Liver (tissue), 9 donors: Measurements from ENCODE around the gene SEMA6B. TPM values are rescaled to one million over a fixed set of nuclear protein-coding genes. Genes with fewer than 3 reads are reported as not detected.

Source experiments
- DNase-seq: peaks from one replicate; pipeline ENCODE4 v3.0.0-alpha.2; 2017; ENCODE audit warnings: low spot score
- H3K27ac ChIP-seq, 2 donors: one replicate each; pipeline ENCODE4 v1.7.0; 2013; ENCODE audit warnings: inconsistent platforms in 2 of 2, low read length in 2 of 2, control low read depth in 1 of 2, low read depth in 1 of 2, mild to moderate bottlenecking in 1 of 2
- H3K27me3 ChIP-seq, 4 donors: one replicate each; pipeline versions ENCODE4 v1.6.1 to v1.7.0; 2013; ENCODE audit warnings: low read length in 3 of 4, inconsistent platforms in 1 of 4, mild to moderate bottlenecking in 1 of 4, moderate library complexity in 1 of 4; ENCODE audit not compliant: control insufficient read depth in 4 of 4, insufficient read depth in 4 of 4
- H3K36me3 ChIP-seq, 4 donors: one replicate each; pipeline versions ENCODE4 v1.6.1 to v1.7.0; 2013; ENCODE audit warnings: low read length in 3 of 4, mild to moderate bottlenecking in 3 of 4, low read depth in 1 of 4, moderate library complexity in 1 of 4; ENCODE audit not compliant: control insufficient read depth in 4 of 4, insufficient read depth in 3 of 4
- H3K4me1 ChIP-seq, 4 donors: one replicate each; pipeline versions ENCODE4 v1.6.1 to v1.7.0; 2013; ENCODE audit warnings: low read length in 3 of 4, mild to moderate bottlenecking in 3 of 4, moderate library complexity in 1 of 4; ENCODE audit not compliant: control insufficient read depth in 4 of 4, insufficient read depth in 4 of 4
- H3K4me3 ChIP-seq, 3 donors: one replicate each; pipeline versions ENCODE4 v1.6.1 to v1.7.0; 2013; ENCODE audit warnings: low read length in 3 of 3, control low read depth in 1 of 3, low read depth in 1 of 3, mild to moderate bottlenecking in 1 of 3
- H3K9ac ChIP-seq, 2 donors: one replicate each; pipeline ENCODE4 v1.7.0; 2013; ENCODE audit warnings: low read length in 2 of 2, mild to moderate bottlenecking in 2 of 2, moderate library complexity in 2 of 2, control low read depth in 1 of 2, low read depth in 1 of 2
- H3K9me3 ChIP-seq, 4 donors: one replicate each; pipeline versions ENCODE4 v1.6.1 to v1.7.0; 2013; ENCODE audit warnings: low read length in 3 of 4; ENCODE audit not compliant: control insufficient read depth in 4 of 4
- CTCF ChIP-seq: fragments of 150-350 bp; IDR thresholded peaks from 2 replicates; pipeline ENCODE4 v1.5.1; 2017; ENCODE audit warnings: improper control_type of control experiment, low read depth, low read length; ENCODE audit not compliant: missing input control
- EGR1 ChIP-seq, 2 donors: IDR thresholded peaks; 2 replicates each; pipeline ENCODE4 v1.6.1; 2016 to 2018; ENCODE audit warnings: antibody characterized with exemption in 2 of 2, low read depth in 2 of 2
- FOXA1 ChIP-seq: IDR thresholded peaks from 2 replicates; pipeline ENCODE4 v1.6.1; 2016; ENCODE audit warnings: antibody characterized with exemption
- FOXA2 ChIP-seq: IDR thresholded peaks from 2 replicates; pipeline ENCODE4 v1.6.1; 2016; ENCODE audit warnings: antibody characterized with exemption
- GABPA ChIP-seq, 2 donors: IDR thresholded peaks in 1 of 2; conservative IDR thresholded peaks in 1 of 2; 2 replicates each; pipeline ENCODE4 v1.6.1; 2016; ENCODE audit warnings: antibody characterized with exemption in 2 of 2, mild to moderate bottlenecking in 1 of 2, moderate library complexity in 1 of 2
- HNF4A ChIP-seq, 2 donors: conservative IDR thresholded peaks; 2 replicates each; pipeline ENCODE4 v1.6.1; 2016; ENCODE audit warnings: antibody characterized with exemption in 2 of 2, mild to moderate bottlenecking in 2 of 2
- HNF4G ChIP-seq: IDR thresholded peaks from 2 replicates; pipeline ENCODE4 v1.6.1; 2016; ENCODE audit warnings: antibody characterized with exemption
- JUND ChIP-seq, 2 donors: IDR thresholded peaks; 2 replicates each; pipeline ENCODE4 v1.6.1; 2016; ENCODE audit warnings: antibody characterized with exemption in 2 of 2
- MAX ChIP-seq: IDR thresholded peaks from 2 replicates; pipeline ENCODE4 v1.6.1; 2016; ENCODE audit warnings: antibody characterized with exemption
- NR2F2 ChIP-seq: IDR thresholded peaks from 2 replicates; pipeline ENCODE4 v1.6.1; 2016; ENCODE audit warnings: antibody characterized with exemption
- RAD21 ChIP-seq, 2 donors: IDR thresholded peaks; 2 replicates each; pipeline ENCODE4 v1.6.1; 2016; ENCODE audit warnings: antibody characterized with exemption in 2 of 2, mild to moderate bottlenecking in 2 of 2
- RXRA ChIP-seq, 2 donors: IDR thresholded peaks; 2 replicates each; pipeline ENCODE4 v1.6.1; 2017 to 2018; ENCODE audit warnings: antibody characterized with exemption in 2 of 2, mild to moderate bottlenecking in 1 of 2
- SP1 ChIP-seq: IDR thresholded peaks from 2 replicates; pipeline ENCODE4 v1.6.1; 2018; ENCODE audit warnings: antibody characterized with exemption, mild to moderate bottlenecking
- TAF1 ChIP-seq: conservative IDR thresholded peaks from 2 replicates; pipeline ENCODE4 v1.6.1; 2016; ENCODE audit warnings: antibody characterized with exemption, mild to moderate bottlenecking
- YY1 ChIP-seq: IDR thresholded peaks from 2 replicates; pipeline ENCODE4 v1.6.1; 2016; ENCODE audit warnings: antibody characterized with exemption, mild to moderate bottlenecking
- ZBTB33 ChIP-seq: IDR thresholded peaks from 2 replicates; pipeline ENCODE4 v1.6.1; 2016; ENCODE audit warnings: antibody characterized with exemption
- WGBS: extraction: QIAGEN DNeasy Blood & Tissue Kit; methylation state at CpG from one replicate; pipeline ENCODE4 v1.1.7; 2013; 5-methylcytosine and 5-hydroxymethylcytosine counted together
- polyA plus RNA-seq, 2 donors: library from polyadenylated mRNA; stranded (reverse) in 1 of 2; unstranded in 1 of 2; fragments of 200-250 nt in 1 of 2; fragments of >200 nt in 1 of 2; fragmentation: Nextera tagmentation in 1 of 2; extraction: Ambion mirVana in 1 of 2; gene quantifications; one replicate each; pipeline versions ENCODE4 v1.2.1 to v1.2.3, GENCODE V29; 2013 to 2015
- total RNA-seq, 2 donors: library from RNA; depleted of rRNA; stranded (reverse); fragments of >200 nt; gene quantifications; one replicate each; pipeline ENCODE4 v1.2.3, GENCODE V29; 2014
- TF ChIP-seq, protein P1 (sequence below): IDR thresholded peaks from 2 replicates; pipeline ENCODE4 v1.6.1; 2016; ENCODE audit warnings: antibody characterized with exemption
- TF ChIP-seq, protein P2 (sequence below): IDR thresholded peaks from 2 replicates; pipeline ENCODE4 v1.6.1; 2016; ENCODE audit warnings: antibody characterized with exemption, mild to moderate bottlenecking
- donor health status: healthy.
- donor health status: healthy.
- donor health status: healthy.
- donor health status: healthy.
- donor health status: healthy.

SEMA6B gene
- total and polyA plus RNA-seq, 4 donors, result 0.58 to 3.2 (median 2.9) TPM

DNA sequence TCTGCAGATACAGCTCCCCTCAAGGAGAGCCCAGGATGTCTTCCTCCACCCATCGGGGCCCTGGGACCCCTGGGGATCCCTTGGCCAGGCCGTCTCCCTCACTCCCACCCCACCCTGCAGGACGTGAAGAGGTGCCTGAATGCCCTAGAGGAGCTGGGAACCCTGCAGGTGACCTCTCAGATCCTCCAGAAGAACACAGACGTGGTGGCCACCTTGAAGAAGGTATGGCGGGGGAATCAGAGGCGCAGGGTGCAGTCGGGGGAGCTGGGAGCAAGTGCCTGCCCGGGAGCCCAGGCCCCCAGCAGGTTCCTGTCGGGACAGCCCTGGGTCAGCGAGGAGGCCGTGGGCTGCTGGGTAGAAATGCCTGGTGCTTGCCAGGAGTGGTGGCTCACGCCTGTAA is 60.8 kb downstream of the SEMA6B start:
- TF ChIP-seq NR2F2, result no peak
- TF ChIP-seq HNF4G, result no peak
- TF ChIP-seq GABPA (IDR thresholded peaks at IDR 0.05 in 1 of 2, conservative IDR thresholded peaks at IDR 0.05 in 1 of 2), result no peak
- TF ChIP-seq FOXA2, result no peak
- DNase-seq, result no peak
- 93% methylated on average over 12 of the region's 12 CpGs for WGBS
- H3K9ac ChIP-seq, result no peak overlapping the region
- no peaks in the 10 kb centered on the region for H3K9me3 ChIP-seq
- H3K36me3 ChIP-seq, result peaks cover 6 to 62% (median 20%) of the 10 kb centered on the region in 4 donors
- H3K27me3 ChIP-seq, result no peaks in the 10 kb centered on the region
- H3K27ac ChIP-seq, result no peak overlapping the region
- H3K4me1 ChIP-seq, result no peaks in the 10 kb centered on the region
- no peak overlapping the region for H3K4me3 ChIP-seq

- Histone ChIP-seq H3K27me3 (no peaks in the 10 kb centered on the region), H3K4me1 (no peaks in the 10 kb centered on the region), H3K9ac (no peak overlapping the region), H3K36me3 (peaks cover 5 to 58% (median 21%) of the 10 kb centered on the region in 4 donors), H3K4me3 (no peak overlapping the region), H3K27ac (no peak overlapping the region), H3K9me3 (no peaks in the 10 kb centered on the region)
- TF ChIP-seq ZBTB33 (no peak), HNF4A (conservative IDR thresholded peaks at IDR 0.05) (no peak), HNF4G (no peak), RXRA (IDR thresholded peaks at IDR 0.05) (no peak), FOXA2 (no peak), YY1 (no peak), SP1 (no peak), GABPA (IDR thresholded peaks at IDR 0.05 in 1 of 2, conservative IDR thresholded peaks at IDR 0.05 in 1 of 2) (no peak), NR2F2 (no peak), JUND (IDR thresholded peaks at IDR 0.05) (no peak), RAD21 (IDR thresholded peaks at IDR 0.05) (no peak), CTCF (no peak), TAF1 (no peak), FOXA1 (no peak), EGR1 (IDR thresholded peaks at IDR 0.05; ENCODE audit: low read depth in 2 of 2) (no peak), MAX (no peak)
- TF ChIP-seq, protein P1, sequence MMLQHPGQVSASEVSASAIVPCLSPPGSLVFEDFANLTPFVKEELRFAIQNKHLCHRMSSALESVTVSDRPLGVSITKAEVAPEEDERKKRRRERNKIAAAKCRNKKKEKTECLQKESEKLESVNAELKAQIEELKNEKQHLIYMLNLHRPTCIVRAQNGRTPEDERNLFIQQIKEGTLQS, result no peak
- TF ChIP-seq, protein P2, sequence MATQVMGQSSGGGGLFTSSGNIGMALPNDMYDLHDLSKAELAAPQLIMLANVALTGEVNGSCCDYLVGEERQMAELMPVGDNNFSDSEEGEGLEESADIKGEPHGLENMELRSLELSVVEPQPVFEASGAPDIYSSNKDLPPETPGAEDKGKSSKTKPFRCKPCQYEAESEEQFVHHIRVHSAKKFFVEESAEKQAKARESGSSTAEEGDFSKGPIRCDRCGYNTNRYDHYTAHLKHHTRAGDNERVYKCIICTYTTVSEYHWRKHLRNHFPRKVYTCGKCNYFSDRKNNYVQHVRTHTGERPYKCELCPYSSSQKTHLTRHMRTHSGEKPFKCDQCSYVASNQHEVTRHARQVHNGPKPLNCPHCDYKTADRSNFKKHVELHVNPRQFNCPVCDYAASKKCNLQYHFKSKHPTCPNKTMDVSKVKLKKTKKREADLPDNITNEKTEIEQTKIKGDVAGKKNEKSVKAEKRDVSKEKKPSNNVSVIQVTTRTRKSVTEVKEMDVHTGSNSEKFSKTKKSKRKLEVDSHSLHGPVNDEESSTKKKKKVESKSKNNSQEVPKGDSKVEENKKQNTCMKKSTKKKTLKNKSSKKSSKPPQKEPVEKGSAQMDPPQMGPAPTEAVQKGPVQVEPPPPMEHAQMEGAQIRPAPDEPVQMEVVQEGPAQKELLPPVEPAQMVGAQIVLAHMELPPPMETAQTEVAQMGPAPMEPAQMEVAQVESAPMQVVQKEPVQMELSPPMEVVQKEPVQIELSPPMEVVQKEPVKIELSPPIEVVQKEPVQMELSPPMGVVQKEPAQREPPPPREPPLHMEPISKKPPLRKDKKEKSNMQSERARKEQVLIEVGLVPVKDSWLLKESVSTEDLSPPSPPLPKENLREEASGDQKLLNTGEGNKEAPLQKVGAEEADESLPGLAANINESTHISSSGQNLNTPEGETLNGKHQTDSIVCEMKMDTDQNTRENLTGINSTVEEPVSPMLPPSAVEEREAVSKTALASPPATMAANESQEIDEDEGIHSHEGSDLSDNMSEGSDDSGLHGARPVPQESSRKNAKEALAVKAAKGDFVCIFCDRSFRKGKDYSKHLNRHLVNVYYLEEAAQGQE, result no peak
- 96% methylated on average over 25 of the region's 25 CpGs for WGBS
- no peak for DNase-seq
These were observed 61.6 kb downstream of the SEMA6B start for GRCh38 chr19:4497770-4498389.
